SHP77 treated with DMSO at 0.1 percent for 48 hours (cell line): ENCODE results near the gene OGA.

Experiments used
- DNase-seq: peaks from one replicate; lab custom pipeline; 2025; lab: John Stamatoyannopoulos, UW

Gene OGA

DNA sequence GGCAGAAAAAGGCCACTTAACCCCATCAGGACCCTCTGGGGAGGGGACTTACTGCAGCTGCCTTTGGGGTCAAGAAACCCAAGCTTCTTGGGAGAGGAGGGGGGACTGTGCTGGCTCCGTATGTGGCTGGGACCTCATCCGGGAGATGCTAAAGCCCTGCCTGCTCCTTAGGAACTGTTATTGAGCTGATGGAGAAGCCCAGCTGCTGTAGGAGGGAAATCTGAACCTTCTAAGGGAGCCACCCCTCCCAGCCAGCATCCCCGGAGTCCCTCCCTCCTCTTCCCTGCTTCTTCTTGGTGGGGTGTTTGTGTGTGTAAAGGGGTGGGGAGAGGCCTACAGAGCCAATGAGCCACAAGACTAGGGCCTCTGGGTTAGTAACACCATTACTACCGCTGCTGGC is 17.1 kb upstream of the OGA start:
- no peak for DNase-seq

DNA sequence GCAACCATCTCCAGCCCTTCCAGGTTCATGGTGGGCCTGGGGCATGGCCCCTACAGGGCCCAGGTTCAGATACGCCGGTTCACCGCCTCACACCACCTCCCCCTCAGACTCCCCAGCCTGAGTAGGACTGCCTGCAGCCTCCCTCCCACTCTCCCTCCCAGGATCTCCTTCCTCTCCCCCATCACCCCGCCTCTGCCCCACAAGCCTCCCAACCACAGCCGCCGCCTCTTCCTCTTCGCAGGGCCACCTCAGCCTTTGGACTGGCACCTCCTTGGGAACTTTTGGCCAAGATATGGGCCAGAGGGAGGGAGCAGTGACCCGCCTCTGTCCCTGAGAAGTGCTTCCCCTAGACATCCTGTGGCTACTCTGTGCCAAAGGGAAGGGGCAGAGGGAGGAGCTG is 16.1 kb upstream of the OGA start:
- no peak for DNase-seq

GRCh38 chr10:101833466-101833865 is 15.2 kb upstream of the OGA start:
- DNase-seq = no peak

- DNase-seq = no peak
These were observed 14.1 kb upstream of the OGA start for GRCh38 chr10:101832325-101832771.

GRCh38 chr10:101831169-101831811 is 13.0 kb upstream of the OGA start:
- no peak for DNase-seq

GRCh38 chr10:101830322-101831168 is 12.3 kb upstream of the OGA start:
- peak; percentile 47 for DNase-seq

DNA sequence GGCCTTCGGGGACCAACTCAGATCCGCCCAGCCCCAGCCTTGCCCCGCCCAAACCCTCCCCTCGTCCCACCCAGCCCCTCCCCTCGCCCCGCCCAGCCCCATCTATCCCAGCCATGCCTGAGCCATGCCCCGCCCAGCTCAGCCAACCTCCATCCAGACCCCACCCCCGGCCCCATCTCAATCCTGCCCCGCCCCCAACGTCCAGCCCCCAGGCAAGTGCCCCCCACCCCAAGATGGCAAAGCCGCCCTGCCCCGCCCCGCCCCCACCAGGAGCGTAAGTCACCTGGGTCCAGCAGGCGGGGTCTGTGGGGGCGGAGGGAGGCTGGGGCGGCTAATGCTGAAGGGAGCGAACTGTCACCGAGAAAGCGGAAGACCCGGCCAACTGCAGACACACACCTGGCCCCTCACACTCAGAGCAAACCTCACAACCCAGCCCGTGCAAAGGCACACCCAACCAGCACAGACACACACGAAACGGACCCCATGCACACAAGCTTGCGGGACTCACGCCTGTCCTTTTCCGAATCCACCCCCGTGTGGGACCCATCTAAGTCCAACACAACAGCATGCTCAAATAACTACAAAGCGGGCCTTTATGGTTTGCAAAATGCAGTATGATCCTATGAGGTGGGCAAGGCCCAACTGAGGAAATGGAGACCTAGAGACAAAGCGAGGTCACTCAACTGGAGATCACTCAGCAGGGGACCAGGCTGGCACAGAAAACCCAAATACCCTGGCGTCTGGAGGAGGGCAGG is 11.5 kb upstream of the OGA start:
- DNase-seq = no peak

DNA sequence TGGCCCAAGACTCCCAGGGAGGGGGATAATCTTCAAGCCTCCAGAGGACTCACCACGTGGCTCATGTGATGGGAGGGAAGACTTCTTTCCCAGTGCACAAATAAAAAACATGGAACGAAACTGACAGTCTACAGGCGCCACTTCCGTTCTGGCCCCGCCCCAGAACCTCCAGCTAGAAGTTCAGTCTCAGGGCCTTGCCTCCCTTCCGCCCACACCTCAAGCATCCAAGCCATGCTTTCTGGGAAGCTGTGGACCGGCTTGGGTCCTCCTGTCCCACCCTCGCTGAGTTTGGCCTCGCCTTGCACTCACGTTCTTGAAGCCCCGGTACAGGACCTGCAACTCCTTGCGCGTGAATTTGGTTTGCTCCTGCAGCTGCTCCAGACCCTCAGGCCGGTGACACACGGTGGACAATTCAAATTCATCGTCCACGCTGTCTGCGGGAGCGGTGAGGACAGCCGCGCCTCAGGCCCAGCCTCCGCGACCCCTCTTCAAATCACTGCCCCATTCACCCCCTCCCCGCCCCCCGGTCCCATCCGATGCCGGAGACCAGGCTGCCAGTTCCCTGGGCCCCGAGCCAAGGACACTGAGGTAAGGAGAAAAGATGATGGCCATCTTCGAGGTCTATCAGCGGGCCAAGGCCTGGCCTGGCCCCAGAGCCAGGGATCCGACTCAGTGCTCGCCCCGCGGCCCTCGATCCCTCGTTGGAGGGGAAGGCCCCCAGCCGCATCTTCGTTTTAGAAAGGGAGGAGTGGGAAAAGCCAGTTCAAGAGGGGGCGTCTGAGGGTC is 10.7 kb upstream of the OGA start:
- no peak for DNase-seq

DNA sequence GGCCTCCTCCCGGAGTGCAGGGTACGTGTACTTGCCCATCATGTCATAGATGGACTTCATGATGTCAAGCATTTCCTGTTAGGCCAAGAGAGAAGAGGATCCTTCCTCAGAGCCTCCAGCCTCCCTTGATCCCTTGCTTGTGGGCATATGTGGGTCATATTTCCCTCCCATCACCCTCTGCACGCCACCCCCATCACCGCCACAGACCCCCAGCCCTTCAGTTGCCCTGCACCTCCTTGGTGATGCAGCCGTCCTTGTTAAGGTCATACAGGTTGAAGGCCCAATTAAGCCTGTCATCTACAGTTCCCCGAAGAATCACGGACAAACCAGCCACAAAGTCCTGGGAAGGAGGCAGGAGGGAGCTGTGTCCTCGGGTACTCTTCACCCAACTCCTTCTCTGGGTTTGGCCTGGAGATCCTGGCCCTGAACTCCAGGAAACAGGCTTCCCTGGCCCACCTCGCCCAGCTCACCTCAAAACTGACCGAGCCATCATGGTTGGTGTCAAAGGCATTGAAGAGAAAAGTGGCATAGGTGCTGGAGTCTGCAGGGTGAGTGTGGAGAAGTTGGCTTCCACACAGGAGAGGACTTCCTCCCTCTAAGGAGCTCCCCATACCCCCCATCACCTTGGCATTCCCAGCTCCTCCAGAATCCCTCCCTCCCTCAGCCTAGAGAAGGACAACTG is 9.8 kb upstream of the OGA start:
- DNase-seq = no peak

- no peak for DNase-seq
These were observed 8.7 kb upstream of the OGA start for GRCh38 chr10:101826852-101827434.

- no peak for DNase-seq
These were observed 6.5 kb upstream of the OGA start for GRCh38 chr10:101824736-101825135.

GRCh38 chr10:101818872-101819633 is 809 bp upstream of the OGA start:
- DNase-seq = peak; percentile 92

- no peak for DNase-seq
These were observed 716 bp downstream of the OGA start for GRCh38 chr10:101817337-101818118.

GRCh38 chr10:101816913-101817336 is 1.3 kb downstream of the OGA start:
- no peak for DNase-seq

GRCh38 chr10:101816376-101816775 is 1.9 kb downstream of the OGA start:
- no peak for DNase-seq

GRCh38 chr10:101814466-101815071 is 3.7 kb downstream of the OGA start:
- no peak for DNase-seq

GRCh38 chr10:101812606-101813005 is 5.6 kb downstream of the OGA start:
- DNase-seq = no peak

GRCh38 chr10:101807158-101807557 is 11.1 kb downstream of the OGA start:
- no peak for DNase-seq

DNA sequence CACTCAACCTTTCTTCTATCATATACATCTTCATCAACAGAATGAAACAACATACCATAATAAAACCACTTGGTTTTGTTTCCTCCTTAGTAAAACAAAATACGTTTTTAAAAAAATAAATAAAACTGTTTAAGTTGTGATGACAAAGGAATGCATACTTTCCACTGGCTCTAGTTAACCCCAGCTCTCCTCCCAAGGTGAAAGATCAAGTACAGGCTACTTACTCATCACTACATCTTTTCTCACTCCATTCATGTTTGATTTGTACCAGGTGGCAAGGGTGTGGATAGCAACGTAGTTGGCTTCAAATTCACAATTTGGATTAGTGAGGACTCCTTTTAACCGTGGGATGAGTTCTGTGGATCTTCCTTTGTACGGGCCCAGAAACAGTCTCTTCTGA is 14.7 kb downstream of the OGA start:
- no peak for DNase-seq
